OCI-LY3 (cell line): ENCODE data around the gene RREB1.

Experiments
- H2AFZ ChIP-seq: fragments of 200-600, 300-600 bp; shearing (Covaris generic); 2 replicates; pipeline ENCODE4 v1.6.0; 2014; ENCODE audit warnings: antibody characterized with exemption, low read depth, low read length
- H3K27ac ChIP-seq: fragments of 200-600, 300-600 bp; sonication (generic); 2 replicates; pipeline ENCODE4 v1.5.1; 2014; ENCODE audit warnings: mild to moderate bottlenecking, low read length, moderate library complexity, mixed read lengths
- H3K27me3 ChIP-seq: fragments of 200-600, 300-600 bp; sonication (generic); 2 replicates; pipeline ENCODE4 v1.6.1; 2014; ENCODE audit warnings: low read depth, low read length, mixed read lengths
- H3K36me3 ChIP-seq: fragments of 200-600, 300-600 bp; sonication (generic); replicated peaks from 2 replicates; pipeline ENCODE3; 2014; ENCODE audit warnings: low read depth, low read length, mixed read lengths
- H3K4me1 ChIP-seq: fragments of 300-600, 200-600 bp; sonication (generic); 2 replicates; pipeline ENCODE4 v1.6.1; 2014; ENCODE audit warnings: low read length, mixed read lengths
- H3K4me2 ChIP-seq: fragments of 200-600, 300-600 bp; sonication (generic); 2 replicates; pipeline ENCODE4 v1.6.1; 2014; ENCODE audit warnings: low read length, mixed read lengths
- H3K4me3 ChIP-seq: fragments of 300-600, 200-600 bp; sonication (generic); 2 replicates; pipeline ENCODE4 v1.5.1; 2014; ENCODE audit warnings: antibody characterized with exemption, mild to moderate bottlenecking, low read length, moderate library complexity
- H3K79me2 ChIP-seq: fragments of 300-600, 200-600 bp; shearing (Covaris generic); 2 replicates; pipeline ENCODE4 v1.6.1; 2014; ENCODE audit warnings: mild to moderate bottlenecking, low read length, mixed read lengths
- H3K9ac ChIP-seq: fragments of 300-600, 200-600 bp; shearing (Covaris generic); 2 replicates; pipeline ENCODE4 v1.6.0; 2014; ENCODE audit warnings: mild to moderate bottlenecking, low read length, moderate library complexity
- H3K9me3 ChIP-seq: fragments of 200-600, 300-600 bp; shearing (Covaris generic); 2 replicates; pipeline ENCODE4 v1.6.1; 2014; ENCODE audit warnings: low read length, mixed read lengths; ENCODE audit not compliant: insufficient read depth
- H4K20me1 ChIP-seq: fragments of 200-600, 300-600 bp; sonication (generic); 2 replicates; pipeline ENCODE4 v1.6.1; 2016; ENCODE audit warnings: low read length, mixed read lengths; ENCODE audit not compliant: insufficient read depth
- CTCF ChIP-seq: fragments of 200-600, 300-600 bp; sonication (generic); IDR thresholded peaks from 2 replicates; pipeline ENCODE4 v1.5.1; 2014; ENCODE audit warnings: antibody characterized with exemption, low read length, low read depth
- EZH2phosphoT487 ChIP-seq: fragments of 200-600 bp; shearing (Covaris generic); IDR thresholded peaks from 2 replicates; pipeline ENCODE4 v1.6.1; 2018; ENCODE audit warnings: antibody characterized with exemption, mixed run types, low read depth

Gene RREB1

DNA sequence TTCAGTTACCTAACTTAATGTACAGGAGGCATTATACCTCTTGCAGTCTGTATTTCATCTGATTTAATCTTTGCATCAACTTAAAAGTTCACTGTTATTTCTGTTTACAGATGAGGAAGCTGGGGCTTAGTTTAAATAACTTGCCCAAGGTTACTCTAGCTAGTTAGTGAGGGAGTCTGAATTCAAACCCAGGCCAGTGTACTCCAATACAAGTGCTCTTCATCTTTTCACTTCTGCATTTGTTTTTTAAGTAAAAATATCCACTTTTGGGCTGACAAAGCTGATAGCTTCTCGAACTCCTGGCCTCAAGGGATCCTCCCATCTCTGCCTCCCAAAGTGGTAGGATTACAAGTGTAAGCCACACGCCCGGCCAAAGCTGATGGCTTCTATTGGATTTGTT lies 23.6 kb downstream of the RREB1 start:
- Histone ChIP-seq H3K36me3 (no peaks in the 10 kb centered on the region), H3K79me2 (peaks cover 96% of the 10 kb centered on the region), H3K4me2 (peak overlapping the region; percentile 34), H2AFZ (no peak overlapping the region), H3K9me3 (no peaks in the 10 kb centered on the region), H3K4me3 (no peak overlapping the region), H3K9ac (no peak overlapping the region), H3K27ac (no peak overlapping the region), H3K4me1 (peaks cover 95% of the 10 kb centered on the region), H4K20me1 (peaks cover 70% of the 10 kb centered on the region), H3K27me3 (no peaks in the 10 kb centered on the region)
- TF ChIP-seq EZH2phosphoT487 = no peak
- TF ChIP-seq CTCF = no peak

GRCh38 chr6:7132398-7133035 lies 24.8 kb downstream of the RREB1 start:
- Histone ChIP-seq H3K79me2 (peaks cover 88% of the 10 kb centered on the region), H3K4me2 (no peak overlapping the region)

DNA sequence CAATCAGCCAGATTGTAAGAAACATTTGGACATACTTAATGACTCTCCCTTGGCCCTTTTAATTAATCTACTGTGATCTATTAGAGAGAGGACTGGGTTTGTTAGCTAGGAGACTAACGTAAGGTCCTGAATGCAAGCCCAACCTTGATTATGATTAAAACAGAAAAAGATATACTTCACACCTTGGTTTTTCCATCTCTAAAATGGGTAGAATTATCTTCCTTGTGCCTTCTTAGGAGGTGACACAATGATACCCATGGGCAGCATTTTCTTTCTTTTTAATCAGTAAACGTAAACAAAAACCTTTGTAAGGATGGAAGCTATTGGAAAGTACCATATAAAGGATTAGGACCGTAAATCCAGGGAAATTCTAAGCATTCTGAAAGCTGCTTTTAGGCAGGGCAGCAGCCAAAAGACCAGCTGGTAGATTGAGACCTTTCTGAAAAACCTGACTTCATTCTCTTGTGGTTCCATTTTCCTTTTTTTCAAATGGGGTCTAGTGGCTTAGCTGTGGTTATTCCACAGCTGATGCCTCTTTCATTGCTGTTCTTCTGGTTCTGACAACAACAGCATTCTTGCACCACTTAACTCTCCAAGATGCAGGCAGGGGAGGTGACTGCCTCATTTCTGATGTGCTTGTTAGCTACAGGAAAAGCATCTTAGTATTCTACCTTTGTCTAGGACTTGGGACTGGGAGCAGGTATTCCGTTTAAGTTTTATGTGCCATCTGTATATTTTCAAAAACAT lies 27.4 kb downstream of the RREB1 start:
- Histone ChIP-seq H2AFZ (no peak overlapping the region), H4K20me1 (peaks cover 39% of the 10 kb centered on the region), H3K4me3 (peak overlapping the region; percentile 11; the same call in 1 of the 2 replicates), H3K4me2 (peak overlapping the region; percentile 98), H3K27ac (peak overlapping the region; percentile 99), H3K27me3 (no peaks in the 10 kb centered on the region), H3K9ac (no peak overlapping the region; the same call in 1 of the 2 replicates), H3K79me2 (peaks cover 84% of the 10 kb centered on the region), H3K9me3 (no peaks in the 10 kb centered on the region), H3K4me1 (peaks cover 93% of the 10 kb centered on the region), H3K36me3 (no peaks in the 10 kb centered on the region)
- TF ChIP-seq EZH2phosphoT487 (no peak), CTCF (no peak)

More at GRCh38 chr6:7132398-7133035, 24.8 kb downstream of the RREB1 start:
- no peaks in the 10 kb centered on the region for H3K9me3 ChIP-seq
- peaks cover 93% of the 10 kb centered on the region for H3K4me1 ChIP-seq
- H2AFZ ChIP-seq = no peak overlapping the region
- no peak overlapping the region for H3K27ac ChIP-seq
- no peak overlapping the region for H3K4me3 ChIP-seq
- H3K9ac ChIP-seq = no peak overlapping the region
- TF ChIP-seq EZH2phosphoT487 (no peak), CTCF (no peak)
- H3K27me3 ChIP-seq = no peaks in the 10 kb centered on the region
- H4K20me1 ChIP-seq = peaks cover 59% of the 10 kb centered on the region
- H3K36me3 ChIP-seq = no peaks in the 10 kb centered on the region

DNA sequence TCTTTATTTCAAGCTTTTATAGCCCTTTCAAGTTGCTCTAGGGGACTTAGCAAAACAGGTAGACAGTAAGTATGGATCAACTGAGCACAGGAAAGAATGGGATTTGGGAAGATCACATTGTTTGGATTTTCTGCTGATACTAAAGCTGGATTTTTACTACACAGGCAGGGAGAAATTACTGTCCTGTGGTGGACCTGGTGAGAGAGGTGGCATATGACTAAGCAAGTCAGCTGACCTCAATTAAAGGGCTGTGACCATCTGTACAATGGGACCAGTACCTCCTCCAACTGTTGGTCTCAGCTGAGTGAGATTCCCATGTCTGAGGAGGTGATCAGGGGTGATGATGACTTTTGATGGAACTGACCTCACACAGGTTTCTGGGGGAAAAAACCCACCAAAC lies 28.0 kb downstream of the RREB1 start:
- Histone ChIP-seq H3K4me3 (peak overlapping the region; percentile 11), H2AFZ (no peak overlapping the region), H3K9ac (peak overlapping the region; percentile 55), H3K9me3 (no peaks in the 10 kb centered on the region), H3K36me3 (no peaks in the 10 kb centered on the region), H3K27me3 (no peaks in the 10 kb centered on the region), H4K20me1 (peaks cover 35% of the 10 kb centered on the region), H3K27ac (peak overlapping the region; percentile 99), H3K4me1 (peaks cover 93% of the 10 kb centered on the region), H3K79me2 (peaks cover 84% of the 10 kb centered on the region), H3K4me2 (peak overlapping the region; percentile 98)
- TF ChIP-seq CTCF = no peak
- TF ChIP-seq EZH2phosphoT487 = no peak
